ENCODE data around the gene MRC1. TPM values are rescaled to one million over a fixed set of nuclear protein-coding genes. Genes with fewer than 3 reads are reported as not detected.

MRC1 gene
- total and polyA plus RNA-seq, 2 of the 13 experiments (the other 11 are each of a cell fraction or from before 2014, with no cell fraction given): not detected

DNA sequence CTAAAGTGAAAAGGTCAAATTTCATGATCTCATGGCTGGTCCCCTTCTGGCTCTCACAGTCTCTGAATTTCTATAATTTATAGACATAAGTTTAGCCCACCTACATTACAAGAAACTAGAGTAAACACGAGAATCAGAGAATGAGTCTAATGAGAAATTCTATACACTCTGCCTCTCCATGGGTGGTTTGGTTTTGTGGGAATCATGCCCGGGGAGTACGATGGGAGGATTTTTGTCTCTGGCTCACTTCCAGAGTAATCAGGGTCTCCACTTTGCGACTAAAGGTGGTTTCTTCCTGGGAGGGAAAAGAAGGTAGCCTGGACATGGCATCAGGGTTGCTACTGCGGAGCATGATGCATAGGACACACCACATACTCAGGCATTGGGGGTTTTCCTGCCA is 69.7 kb downstream of the MRC1 start (continued):
- TF ChIP-seq, protein P1, sequence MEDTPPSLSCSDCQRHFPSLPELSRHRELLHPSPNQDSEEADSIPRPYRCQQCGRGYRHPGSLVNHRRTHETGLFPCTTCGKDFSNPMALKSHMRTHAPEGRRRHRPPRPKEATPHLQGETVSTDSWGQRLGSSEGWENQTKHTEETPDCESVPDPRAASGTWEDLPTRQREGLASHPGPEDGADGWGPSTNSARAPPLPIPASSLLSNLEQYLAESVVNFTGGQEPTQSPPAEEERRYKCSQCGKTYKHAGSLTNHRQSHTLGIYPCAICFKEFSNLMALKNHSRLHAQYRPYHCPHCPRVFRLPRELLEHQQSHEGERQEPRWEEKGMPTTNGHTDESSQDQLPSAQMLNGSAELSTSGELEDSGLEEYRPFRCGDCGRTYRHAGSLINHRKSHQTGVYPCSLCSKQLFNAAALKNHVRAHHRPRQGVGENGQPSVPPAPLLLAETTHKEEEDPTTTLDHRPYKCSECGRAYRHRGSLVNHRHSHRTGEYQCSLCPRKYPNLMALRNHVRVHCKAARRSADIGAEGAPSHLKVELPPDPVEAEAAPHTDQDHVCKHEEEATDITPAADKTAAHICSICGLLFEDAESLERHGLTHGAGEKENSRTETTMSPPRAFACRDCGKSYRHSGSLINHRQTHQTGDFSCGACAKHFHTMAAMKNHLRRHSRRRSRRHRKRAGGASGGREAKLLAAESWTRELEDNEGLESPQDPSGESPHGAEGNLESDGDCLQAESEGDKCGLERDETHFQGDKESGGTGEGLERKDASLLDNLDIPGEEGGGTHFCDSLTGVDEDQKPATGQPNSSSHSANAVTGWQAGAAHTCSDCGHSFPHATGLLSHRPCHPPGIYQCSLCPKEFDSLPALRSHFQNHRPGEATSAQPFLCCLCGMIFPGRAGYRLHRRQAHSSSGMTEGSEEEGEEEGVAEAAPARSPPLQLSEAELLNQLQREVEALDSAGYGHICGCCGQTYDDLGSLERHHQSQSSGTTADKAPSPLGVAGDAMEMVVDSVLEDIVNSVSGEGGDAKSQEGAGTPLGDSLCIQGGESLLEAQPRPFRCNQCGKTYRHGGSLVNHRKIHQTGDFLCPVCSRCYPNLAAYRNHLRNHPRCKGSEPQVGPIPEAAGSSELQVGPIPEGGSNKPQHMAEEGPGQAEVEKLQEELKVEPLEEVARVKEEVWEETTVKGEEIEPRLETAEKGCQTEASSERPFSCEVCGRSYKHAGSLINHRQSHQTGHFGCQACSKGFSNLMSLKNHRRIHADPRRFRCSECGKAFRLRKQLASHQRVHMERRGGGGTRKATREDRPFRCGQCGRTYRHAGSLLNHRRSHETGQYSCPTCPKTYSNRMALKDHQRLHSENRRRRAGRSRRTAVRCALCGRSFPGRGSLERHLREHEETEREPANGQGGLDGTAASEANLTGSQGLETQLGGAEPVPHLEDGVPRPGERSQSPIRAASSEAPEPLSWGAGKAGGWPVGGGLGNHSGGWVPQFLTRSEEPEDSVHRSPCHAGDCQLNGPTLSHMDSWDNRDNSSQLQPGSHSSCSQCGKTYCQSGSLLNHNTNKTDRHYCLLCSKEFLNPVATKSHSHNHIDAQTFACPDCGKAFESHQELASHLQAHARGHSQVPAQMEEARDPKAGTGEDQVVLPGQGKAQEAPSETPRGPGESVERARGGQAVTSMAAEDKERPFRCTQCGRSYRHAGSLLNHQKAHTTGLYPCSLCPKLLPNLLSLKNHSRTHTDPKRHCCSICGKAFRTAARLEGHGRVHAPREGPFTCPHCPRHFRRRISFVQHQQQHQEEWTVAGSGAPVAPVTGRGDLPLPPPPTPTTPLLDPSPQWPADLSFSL (CRISPR knock-in tag; IDR thresholded peaks at IDR 0.05): no peak

- no peak for ATAC-seq
- intact Hi-C loops (cut with micrococcal nuclease; ENCODE audit: unreplicated experiment) (no loop called here), in situ Hi-C loops (cut with HindIII; ENCODE audit: extremely low pct_ligation_motif_present, low pct_unique_long_range_greater_than_20kb) (no loop called here)
- Histone ChIP-seq H3K36me3 (replicated peaks in 1 of 2; ENCODE audit: control insufficient read depth in 1 of 2, insufficient read depth in 2 of 2, low read length in 2 of 2) (no peaks in the 10 kb centered on the region), H2AFZ (ENCODE audit: low read length) (no peak overlapping the region), H3K4me1 (ENCODE audit: insufficient read depth, low read length) (no peaks in the 10 kb centered on the region), H3K9me3 (ENCODE audit: low read length) (no peaks in the 10 kb centered on the region), H3K9ac (ENCODE audit: insufficient read depth, low read depth, low read length) (no peak overlapping the region), H3K4me3 (replicated peaks in 1 of 3; ENCODE audit: insufficient read depth in 1 of 3, low read depth in 2 of 3, low read length in 3 of 3) (no peak overlapping the region), H3K27ac (ENCODE audit: extremely low read length, insufficient read depth, low read length) (no peak overlapping the region), H3K4me2 (ENCODE audit: low read depth, low read length) (no peak overlapping the region), H3K27me3 (ENCODE audit: control insufficient read depth in 1 of 2, insufficient read depth in 2 of 2, low read length in 2 of 2) (no peaks in the 10 kb centered on the region; a peak in 1 of 5 replicates), H4K20me1 (ENCODE audit: insufficient read depth, low read length) (no peaks in the 10 kb centered on the region), H3K79me2 (ENCODE audit: insufficient read depth, low read length) (no peaks in the 10 kb centered on the region)
- ChIA-PET CTCF (ENCODE audit: low intra/inter-chr PET ratio, low total read pairs) (no interaction called here), POLR2A (no interaction called here)
- FAIRE-seq: no peak
- no peak for DNase-seq (ENCODE audit: low spot score)
- TF ChIP-seq ISX (CRISPR knock-in tag; conservative IDR thresholded peaks at IDR 0.05): no peak
- TF ChIP-seq, protein P2, sequence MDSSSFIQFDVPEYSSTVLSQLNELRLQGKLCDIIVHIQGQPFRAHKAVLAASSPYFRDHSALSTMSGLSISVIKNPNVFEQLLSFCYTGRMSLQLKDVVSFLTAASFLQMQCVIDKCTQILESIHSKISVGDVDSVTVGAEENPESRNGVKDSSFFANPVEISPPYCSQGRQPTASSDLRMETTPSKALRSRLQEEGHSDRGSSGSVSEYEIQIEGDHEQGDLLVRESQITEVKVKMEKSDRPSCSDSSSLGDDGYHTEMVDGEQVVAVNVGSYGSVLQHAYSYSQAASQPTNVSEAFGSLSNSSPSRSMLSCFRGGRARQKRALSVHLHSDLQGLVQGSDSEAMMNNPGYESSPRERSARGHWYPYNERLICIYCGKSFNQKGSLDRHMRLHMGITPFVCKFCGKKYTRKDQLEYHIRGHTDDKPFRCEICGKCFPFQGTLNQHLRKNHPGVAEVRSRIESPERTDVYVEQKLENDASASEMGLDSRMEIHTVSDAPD (CRISPR knock-in tag; IDR thresholded peaks at IDR 0.05): no peak
- TF ChIP-seq EED (CRISPR knock-in tag; IDR thresholded peaks at IDR 0.05): no peak
- no peak for TF ChIP-seq TARDBP (CRISPR knock-in tag; IDR thresholded peaks at IDR 0.05)
- WGBS (ENCODE audit: low lambda C conversion rate): 2% methylated on average over 3 of the region's 3 CpGs
- BruUV-seq (replicated peaks): no TSS peak
Observed at GRCh38 chr10:17880601-17881000, 71.5 kb downstream of the MRC1 start.

Data from HepG2 (cell line).